ENCODE data around the gene CACNA2D3.

DNA sequence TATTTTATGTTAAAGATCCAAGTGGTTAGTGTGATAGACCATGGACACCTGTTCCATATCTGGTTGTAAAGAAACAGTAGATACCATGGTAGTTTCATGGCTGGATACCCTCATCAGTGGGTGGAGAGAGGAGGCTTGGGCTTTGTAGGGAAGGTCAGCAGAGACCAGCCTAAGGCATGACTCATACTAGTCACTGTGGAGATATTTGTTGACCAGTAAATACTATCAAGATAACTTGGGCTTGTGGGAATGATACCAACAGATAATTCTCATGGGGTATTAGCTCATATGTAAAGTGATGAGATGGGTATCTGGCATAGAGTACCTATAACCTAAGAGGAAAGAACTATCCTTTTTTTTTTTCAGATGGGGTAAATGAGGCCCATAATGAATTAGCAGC lies 354.5 kb downstream of the CACNA2D3 start:
- TF ChIP-seq, protein P1, sequence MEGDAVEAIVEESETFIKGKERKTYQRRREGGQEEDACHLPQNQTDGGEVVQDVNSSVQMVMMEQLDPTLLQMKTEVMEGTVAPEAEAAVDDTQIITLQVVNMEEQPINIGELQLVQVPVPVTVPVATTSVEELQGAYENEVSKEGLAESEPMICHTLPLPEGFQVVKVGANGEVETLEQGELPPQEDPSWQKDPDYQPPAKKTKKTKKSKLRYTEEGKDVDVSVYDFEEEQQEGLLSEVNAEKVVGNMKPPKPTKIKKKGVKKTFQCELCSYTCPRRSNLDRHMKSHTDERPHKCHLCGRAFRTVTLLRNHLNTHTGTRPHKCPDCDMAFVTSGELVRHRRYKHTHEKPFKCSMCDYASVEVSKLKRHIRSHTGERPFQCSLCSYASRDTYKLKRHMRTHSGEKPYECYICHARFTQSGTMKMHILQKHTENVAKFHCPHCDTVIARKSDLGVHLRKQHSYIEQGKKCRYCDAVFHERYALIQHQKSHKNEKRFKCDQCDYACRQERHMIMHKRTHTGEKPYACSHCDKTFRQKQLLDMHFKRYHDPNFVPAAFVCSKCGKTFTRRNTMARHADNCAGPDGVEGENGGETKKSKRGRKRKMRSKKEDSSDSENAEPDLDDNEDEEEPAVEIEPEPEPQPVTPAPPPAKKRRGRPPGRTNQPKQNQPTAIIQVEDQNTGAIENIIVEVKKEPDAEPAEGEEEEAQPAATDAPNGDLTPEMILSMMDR (IDR thresholded peaks at IDR 0.05; ENCODE audit: poor library complexity), result no peak
- TF ChIP-seq EZH2phosphoT487 (IDR thresholded peaks at IDR 0.05; ENCODE audit: low read depth, severe bottlenecking, unreplicated experiment) (no peak), EZH2 (IDR thresholded peaks at IDR 0.05; ENCODE audit: borderline replicate concordance) (no peak)

Data from hepatocyte (in vitro differentiated cells).